HG02981 (cell line): ENCODE measurements around the gene CYP27C1.

Source experiments
- ATAC-seq: cut with Tn5 transposase; IDR thresholded peaks from one replicate; pipeline ENCODE4 v1.9.1; 2021; ENCODE audit warnings: mild to moderate bottlenecking, moderate library complexity; ENCODE audit not compliant: unreplicated experiment

The CYP27C1 gene

GRCh38 chr2:127193967-127194280, 26.2 kb downstream of the CYP27C1 start:
- no peak for ATAC-seq

- no peak for ATAC-seq
These were observed 26.7 kb downstream of the CYP27C1 start for GRCh38 chr2:127193164-127193966.

- no peak for ATAC-seq
These were observed 28.5 kb downstream of the CYP27C1 start for GRCh38 chr2:127191331-127192219.

- no peak for ATAC-seq
These were observed 31.3 kb downstream of the CYP27C1 start for GRCh38 chr2:127188797-127189196.

GRCh38 chr2:127187831-127188230, 32.3 kb downstream of the CYP27C1 start:
- ATAC-seq = no peak

- ATAC-seq = no peak
These were observed 32.9 kb downstream of the CYP27C1 start for GRCh38 chr2:127187081-127187775.

- ATAC-seq = no peak
These were observed 34.4 kb downstream of the CYP27C1 start for GRCh38 chr2:127185705-127186104.

GRCh38 chr2:127185093-127185492, 35.0 kb downstream of the CYP27C1 start:
- ATAC-seq = no peak

- no peak for ATAC-seq
These were observed 36.3 kb downstream of the CYP27C1 start for GRCh38 chr2:127183771-127184170.

GRCh38 chr2:127182626-127183458, 37.3 kb downstream of the CYP27C1 start:
- no peak for ATAC-seq

GRCh38 chr2:127181851-127182250, 38.2 kb downstream of the CYP27C1 start:
- ATAC-seq = no peak

GRCh38 chr2:127179766-127180165, 40.3 kb downstream of the CYP27C1 start:
- ATAC-seq = no peak

GRCh38 chr2:127177617-127178263, 42.4 kb downstream of the CYP27C1 start:
- no peak for ATAC-seq

- no peak for ATAC-seq
These were observed 43.5 kb downstream of the CYP27C1 start for GRCh38 chr2:127176371-127177311.

- ATAC-seq = no peak
These were observed 44.2 kb downstream of the CYP27C1 start for GRCh38 chr2:127175751-127176354.

- ATAC-seq = no peak
These were observed 44.9 kb downstream of the CYP27C1 start for GRCh38 chr2:127175041-127175721.

GRCh38 chr2:127174640-127175039, 45.5 kb downstream of the CYP27C1 start:
- ATAC-seq = no peak

- no peak for ATAC-seq
These were observed 46.0 kb downstream of the CYP27C1 start for GRCh38 chr2:127174136-127174535.
